GM18873 (cell line): ENCODE data around the gene ZNF157.

ENCODE experiments used
- ATAC-seq: cut with Tn5 transposase; IDR thresholded peaks from one replicate; pipeline ENCODE4 v1.9.1; 2021; ENCODE audit warnings: mild to moderate bottlenecking, moderate library complexity, moderate number of reproducible peaks; ENCODE audit not compliant: unreplicated experiment, low FRiP score

ZNF157 gene

DNA sequence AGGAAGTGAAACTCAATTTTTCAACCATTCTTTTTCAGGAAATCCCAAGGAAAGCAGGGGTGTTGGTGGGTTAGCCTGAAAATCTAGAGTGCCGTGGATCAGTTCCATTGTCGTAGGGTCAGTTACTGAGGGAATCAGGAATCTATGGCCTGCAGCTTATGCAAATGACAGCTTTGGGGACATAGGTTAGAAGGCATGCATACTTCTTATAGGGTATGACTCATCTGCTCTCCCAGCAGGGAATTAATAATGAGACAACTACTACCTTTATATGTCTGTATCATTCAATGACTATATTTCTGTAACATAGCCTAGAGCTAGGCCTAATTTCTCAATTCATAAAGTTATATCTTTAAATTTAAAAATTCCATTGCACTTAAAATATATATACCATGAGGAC, 76.1 kb downstream of the ZNF157 start:
- ATAC-seq, result no peak

DNA sequence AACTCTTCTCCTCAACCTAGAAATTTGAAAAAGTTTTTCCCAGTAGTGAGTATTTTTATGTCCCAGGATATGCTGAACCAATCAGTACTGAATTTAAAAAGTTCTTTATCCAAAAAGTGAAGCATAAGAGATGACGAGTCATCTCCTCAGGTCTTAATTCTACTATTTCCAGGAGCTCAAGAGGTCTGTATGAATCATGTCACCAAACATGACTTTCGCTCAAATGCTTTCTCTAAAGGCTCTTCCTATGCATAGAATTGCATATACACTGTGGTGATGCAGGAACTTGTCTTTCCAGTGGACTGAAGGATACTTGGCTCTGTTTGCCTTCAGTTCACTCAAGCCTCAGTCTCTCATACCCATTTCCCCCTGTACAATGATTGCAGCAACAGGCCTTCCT, 76.6 kb downstream of the ZNF157 start:
- no peak for ATAC-seq

- ATAC-seq, result no peak
Measured at GRCh38 chrX:47447607-47448006, 77.2 kb downstream of the ZNF157 start.

DNA sequence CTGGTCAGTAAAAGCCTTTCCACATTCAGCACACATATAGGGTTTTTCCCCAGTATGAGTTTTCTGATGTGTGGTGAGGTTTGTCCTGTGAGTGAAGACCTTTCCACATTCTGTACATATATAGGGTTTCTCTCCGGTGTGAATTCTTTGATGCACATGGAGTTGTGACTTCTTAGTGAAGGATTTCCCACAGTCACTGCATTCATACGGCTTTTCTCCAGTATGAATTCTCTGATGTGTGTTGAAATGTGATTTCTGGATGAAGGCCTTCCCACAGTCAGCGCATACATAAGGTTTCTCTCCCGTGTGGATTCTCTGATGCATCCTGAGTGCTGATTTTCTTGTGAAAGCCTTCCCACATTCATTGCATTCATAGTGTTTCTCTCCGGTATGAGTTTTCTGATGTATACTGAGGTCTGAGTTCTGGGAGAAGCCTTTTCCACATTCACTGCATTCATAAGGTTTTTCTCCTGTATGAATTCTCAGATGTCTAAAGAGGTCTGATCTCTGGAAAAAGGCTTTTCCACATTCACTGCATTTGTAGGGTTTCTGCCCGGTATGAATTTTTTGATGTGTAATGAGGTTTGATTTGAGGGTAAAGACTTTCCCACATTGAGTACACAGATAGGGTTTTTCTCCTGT, 77.9 kb downstream of the ZNF157 start:
- ATAC-seq, result no peak

- ATAC-seq, result no peak
Measured at GRCh38 chrX:47452112-47452511, 81.7 kb downstream of the ZNF157 start.

- ATAC-seq, result no peak
Measured at GRCh38 chrX:47456080-47456479, 85.7 kb downstream of the ZNF157 start.

GRCh38 chrX:47458528-47458927, 88.2 kb downstream of the ZNF157 start:
- no peak for ATAC-seq

DNA sequence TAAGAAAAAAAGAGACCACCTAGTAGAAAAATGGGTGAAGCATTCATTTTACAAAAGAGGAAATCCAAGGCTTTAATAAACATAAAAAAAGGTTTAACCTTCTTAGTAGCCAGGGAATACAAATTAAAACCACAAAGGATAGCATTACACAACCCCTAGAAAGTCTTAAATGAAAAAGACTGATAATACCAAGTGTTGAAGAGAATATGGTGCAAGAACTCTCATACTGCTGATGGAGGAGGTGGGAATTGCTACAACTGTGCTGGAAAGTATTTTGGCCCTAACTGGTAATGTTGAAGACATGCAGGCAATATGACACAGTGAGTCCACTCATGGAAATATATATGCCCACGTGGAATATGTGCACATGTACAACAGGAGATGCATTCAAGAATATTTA, 90.2 kb downstream of the ZNF157 start:
- ATAC-seq, result no peak
